ENCODE data around the gene RBM20. TPM values are rescaled to one million over a fixed set of nuclear protein-coding genes. Genes with fewer than 3 reads are reported as not detected.

Gene RBM20
- total and polyA plus RNA-seq, 2 of the 4 experiments (the other 2 are of a cell fraction): under 0.01 to 0.15 TPM

GRCh38 chr10:110824660-110825059 lies 180.5 kb downstream of the RBM20 start:
- Histone ChIP-seq H3K9ac (ENCODE audit: low read depth, low read length) (no peak overlapping the region), H2AK9ac (replicated peaks; ENCODE audit: low read depth, low read length, poor library complexity) (no peak overlapping the region), H4K8ac (ENCODE audit: low read depth in 2 of 2, low read length in 2 of 2) (no peak overlapping the region), H2BK120ac (ENCODE audit: low read depth, low read length) (no peak overlapping the region), H3K4me3 (ENCODE audit: insufficient read depth, low read depth, low read length) (no peak overlapping the region), H3K18ac (ENCODE audit: low read depth, low read length) (no peak overlapping the region), H3K14ac (replicated peaks; ENCODE audit: low read depth, low read length) (no peak overlapping the region), H3K27me3 (ENCODE audit: control insufficient read depth, insufficient read depth, low read length) (peaks cover 13% of the 10 kb centered on the region), H3K56ac (ENCODE audit: extremely low read depth, insufficient read depth, low read length) (no peak overlapping the region), H3K36me3 (ENCODE audit: control insufficient read depth, insufficient read depth, low read length) (no peaks in the 10 kb centered on the region), H3K4me1 (ENCODE audit: control insufficient read depth, insufficient read depth, low read length) (peaks cover 7% of the 10 kb centered on the region; the same call in 1 of the 2 replicates), H2BK20ac (ENCODE audit: low read depth, low read length) (no peak overlapping the region), H2BK15ac (ENCODE audit: low read depth, low read length) (no peak overlapping the region), H3K27ac (ENCODE audit: insufficient read depth, low read length) (no peak overlapping the region), H2AFZ (replicated peaks; ENCODE audit: low read length, poor library complexity) (no peak overlapping the region), H4K91ac (ENCODE audit: insufficient read depth, low read depth, low read length) (no peak overlapping the region), H3K23ac (ENCODE audit: low read depth, low read length) (no peak overlapping the region), H2AK5ac (ENCODE audit: low read depth, low read length) (no peak overlapping the region), H3K79me1 (ENCODE audit: low read depth in 1 of 2, low read length in 2 of 2) (no peaks in the 10 kb centered on the region), H2BK5ac (ENCODE audit: low read depth, low read length, poor library complexity, severe bottlenecking) (no peak overlapping the region), H3K9me3 (ENCODE audit: control insufficient read depth, insufficient read depth, low read length) (no peaks in the 10 kb centered on the region), H3K4me2 (ENCODE audit: low read depth, low read length) (no peak overlapping the region), H3K4ac (ENCODE audit: low read depth, low read length) (no peak overlapping the region), H4K20me1 (ENCODE audit: insufficient read depth, low read length) (no peaks in the 10 kb centered on the region), H4K5ac (ENCODE audit: low read depth, low read length) (no peak overlapping the region), H3K9me1 (ENCODE audit: insufficient read depth, low read length) (0 out of 2 replicates have a peak, but pooled peaks cover 2% of the 10 kb centered on the region)
- DNase-seq (no peak), ATAC-seq (ENCODE audit: low read depth) (no peak)
- in situ Hi-C loops (cut with MboI; ENCODE audit: low sequenced_read_pairs): no loop called here
- no CpG with 5 or more reads among the region's 5 CpGs for WGBS, 2 experiments (ENCODE audit: extremely low coverage in 2 of 2, insufficient read length in 1 of 2)
- POLR2A ChIA-PET (ENCODE audit: unreplicated experiment): no interaction called here
- dilution Hi-C loops (cut with HindIII; ENCODE audit: low sequenced_read_pairs, unreplicated experiment): no loop called here
- intact Hi-C loops (cut with micrococcal nuclease): loop anchor here (5.0 kb wide), 1 partner anchor 38 kb away; no protein-coding TSS in a partner anchor
- BruUV-seq (replicated peaks): no TSS peak
- TF ChIP-seq SMC3 (IDR thresholded peaks at IDR 0.05; ENCODE audit: low read depth, low read length) (no peak), USF2 (IDR thresholded peaks at IDR 0.05; ENCODE audit: low read depth, low read length) (no peak), MXI1 (IDR thresholded peaks at IDR 0.05; ENCODE audit: borderline replicate concordance, low read depth, low read length) (no peak), POLR2A (IDR thresholded peaks at IDR 0.05; ENCODE audit: low read depth, low read length) (no peak), RFX5 (IDR thresholded peaks at IDR 0.05; ENCODE audit: low read depth, low read length) (no peak), ELK1 (IDR thresholded peaks at IDR 0.05; ENCODE audit: borderline replicate concordance, low read depth, low read length) (no peak), CEBPB (IDR thresholded peaks at IDR 0.05; ENCODE audit: low read depth, low read length) (no peak), CTCF (conservative IDR thresholded peaks at IDR 0.05; ENCODE audit: low read depth, low read length) (no peak), FOS (IDR thresholded peaks at IDR 0.05; ENCODE audit: low read depth, low read length) (no peak), CHD1 (IDR thresholded peaks at IDR 0.05; ENCODE audit: low read depth, low read length) (no peak), NFE2L2 (IDR thresholded peaks at IDR 0.05; ENCODE audit: low read depth, low read length) (no peak), RAD21 (IDR thresholded peaks at IDR 0.05; ENCODE audit: low read length) (no peak), RCOR1 (IDR thresholded peaks at IDR 0.05; ENCODE audit: insufficient replicate concordance, low read length) (no peak), MAFK (IDR thresholded peaks at IDR 0.05; ENCODE audit: low read depth, low read length) (no peak)
- CTCF ChIA-PET: no interaction called here
